T-cell (primary cell): ENCODE measurements around the gene MIGA2. TPM values are rescaled to one million over a fixed set of nuclear protein-coding genes. Genes with fewer than 3 reads are reported as not detected.
A peak's percentile ranks its signal among the peaks of the same experiment; 100 is the strongest.

Experiments used
- ATAC-seq, 4 experiments: fragments of 200-7000 bp in 3 of 4; fragments of 150-1000 bp in 1 of 4; cut with Tn5 transposase; replicated peaks in 1 of 4; 1 replicate in 3 of 4; 2 replicates in 1 of 4; pipeline ENCODE4 v1.10.0; 2021; ENCODE audit warnings: moderate library complexity in 3 of 4, mild to moderate bottlenecking in 2 of 4, moderate number of reproducible peaks in 1 of 4
- CTCF ChIA-PET, 2 donors: fragments of 300-600 bp; sonication (Branson Sonifier 250); formaldehyde crosslinking; loops; one replicate each; lab custom pipeline; 2022; ENCODE audit warnings: antibody characterized with exemption in 2 of 2; lab: Charles Lee
- POLR2A ChIA-PET, 2 donors: fragments of 300-600 bp; sonication (Branson Sonifier 250); formaldehyde crosslinking; loops; one replicate each; lab custom pipeline; 2022; ENCODE audit warnings: antibody characterized with exemption in 2 of 2; lab: Charles Lee
- DNase-seq, 35 experiments: peaks; one replicate each; pipeline versions ENCODE4 v3.0.0 to v3.0.0-alpha.2; 2013 to 2023
- H3K27ac ChIP-seq: one replicate; pipeline ENCODE4 v1.5.1; 2013; ENCODE audit warnings: low read length
- H3K27me3 ChIP-seq, 2 experiments: replicated peaks in 1 of 2; 1 replicate in 1 of 2; 2 replicates in 1 of 2; pipeline versions ENCODE4 v1.6.1 to v1.7.0; 2013; ENCODE audit warnings: low read length in 1 of 2, mixed read lengths in 1 of 2; ENCODE audit not compliant: control insufficient read depth in 2 of 2, insufficient read depth in 2 of 2; ENCODE audit errors: extremely low read depth in 1 of 2
- H3K36me3 ChIP-seq, 2 donors: 1 replicate in 1 of 2; 2 replicates in 1 of 2; pipeline versions ENCODE4 v1.6.1 to v1.7.0; 2013; ENCODE audit warnings: low read length in 1 of 2; ENCODE audit not compliant: control insufficient read depth in 2 of 2, insufficient read depth in 1 of 2; ENCODE audit errors: extremely low read depth in 1 of 2
- H3K4me1 ChIP-seq, 2 experiments: 1 replicate in 1 of 2; 2 replicates in 1 of 2; pipeline versions ENCODE4 v1.6.1 to v1.7.0; 2013; ENCODE audit warnings: low read length in 2 of 2, mixed read lengths in 1 of 2; ENCODE audit not compliant: insufficient read depth in 2 of 2, control insufficient read depth in 1 of 2; ENCODE audit errors: extremely low read depth in 1 of 2
- H3K4me3 ChIP-seq, 2 donors: 1 replicate in 1 of 2; 2 replicates in 1 of 2; pipeline versions ENCODE4 v1.5.1 to v1.7.0; 2013; ENCODE audit warnings: mild to moderate bottlenecking in 2 of 2, low read length in 1 of 2, moderate library complexity in 1 of 2; ENCODE audit not compliant: control insufficient read depth in 1 of 2; ENCODE audit errors: extremely low read depth in 1 of 2
- H3K9me3 ChIP-seq: 2 replicates; pipeline ENCODE4 v1.7.0; 2013
- H3K27ac Mint-ChIP-seq, 2 donors: one replicate each; pipeline ENCODE4 v1.8.0; 2020 to 2021; ENCODE audit warnings: mild to moderate bottlenecking in 2 of 2, mixed read lengths in 2 of 2
- H3K27me3 Mint-ChIP-seq, 2 donors: one replicate each; pipeline ENCODE4 v1.8.0; 2021 to 2022; ENCODE audit warnings: mixed read lengths in 2 of 2
- H3K36me3 Mint-ChIP-seq: one replicate; pipeline ENCODE4 v1.8.0; 2021; ENCODE audit warnings: mixed read lengths
- H3K4me1 Mint-ChIP-seq, 3 donors: one replicate each; pipeline ENCODE4 v1.8.0; 2020 to 2022; ENCODE audit warnings: mixed read lengths in 3 of 3, mild to moderate bottlenecking in 1 of 3
- H3K4me3 Mint-ChIP-seq, 3 donors: one replicate each; pipeline ENCODE4 v1.8.0; 2020 to 2022; ENCODE audit warnings: mild to moderate bottlenecking in 3 of 3, mixed read lengths in 3 of 3, moderate library complexity in 3 of 3
- H3K9me3 Mint-ChIP-seq, 3 donors: one replicate each; pipeline ENCODE4 v1.8.0; 2020 to 2022; ENCODE audit warnings: mixed read lengths in 3 of 3
- WGBS: methylation state at CpG from one replicate; pipeline ENCODE4 v1.1.5; 2013; ENCODE audit warnings: missing lambda C conversion rate; ENCODE audit not compliant: insufficient coverage; 5-methylcytosine and 5-hydroxymethylcytosine counted together
- total RNA-seq, 35 experiments: library from RNA in 6 of 35; stranded (reverse) in 6 of 35; fragments of 120-200 nt in 1 of 35; gene quantifications; one replicate each; pipeline versions ENCODE4 v1.2.1 to v1.2.4 and lab custom pipeline; 2013 to 2026

MIGA2 gene
- total RNA-seq, 5 donors from 2014 or later (not counting 1 experiment from before 2014, with no cell fraction given), result 60.8 to 95.7 (median 83.4) TPM

DNA sequence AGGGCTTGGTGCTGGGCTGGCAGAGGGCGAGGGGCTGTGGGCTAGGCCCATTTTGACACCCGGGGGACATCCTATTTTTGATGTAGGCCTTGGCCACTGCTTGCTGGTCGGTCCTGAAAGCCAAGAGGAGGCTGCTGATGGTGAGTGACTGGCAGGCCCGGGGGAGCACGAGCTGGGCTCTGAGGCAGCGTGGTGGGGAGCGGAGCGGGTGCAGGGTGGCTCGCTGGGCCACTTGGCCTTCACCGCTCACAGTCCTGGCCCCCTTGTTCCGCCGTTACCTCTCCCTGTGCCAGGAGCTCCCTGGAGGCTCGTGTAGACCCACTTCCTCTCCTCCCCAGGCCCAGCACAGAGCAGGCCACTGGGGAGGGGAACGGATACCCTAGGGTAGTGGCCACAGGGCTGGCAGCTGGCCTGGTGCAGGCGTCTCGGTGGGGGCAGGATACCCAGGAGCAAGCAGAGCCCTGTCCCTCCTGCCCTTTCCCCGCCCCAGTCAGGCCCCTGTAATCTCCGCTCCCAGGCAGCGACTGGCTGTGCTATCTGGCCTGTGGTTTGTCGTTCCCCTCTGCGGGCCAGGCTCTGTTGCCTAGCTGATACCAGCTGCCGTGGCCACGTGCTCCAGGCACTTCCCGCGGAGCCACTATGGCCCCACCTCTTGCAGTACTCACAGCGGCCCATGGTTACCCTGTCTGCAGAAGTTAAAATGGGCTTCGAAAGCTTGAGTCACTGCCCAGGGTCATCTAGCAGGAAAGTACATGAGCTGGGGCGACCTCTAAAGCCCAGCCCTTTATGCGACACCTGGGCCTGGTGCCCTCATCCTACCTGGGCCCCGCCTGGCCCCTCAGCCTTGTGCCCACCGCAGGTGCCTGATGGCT lies 32.8 kb downstream of the MIGA2 start:
- CTCF ChIA-PET, result no interaction called here
- Histone ChIP-seq H3K4me3 (peak overlapping the region; percentile 10 to 17), H3K27ac (peak overlapping the region; percentile 73), H3K9me3 (no peaks in the 10 kb centered on the region), H3K36me3 (peaks cover 0 to 30% of the 10 kb centered on the region in 2 donors), H3K4me1 (peaks cover 32 to 62% of the 10 kb centered on the region in 2 experiments), H3K27me3 (no peaks in the 10 kb centered on the region)
- POLR2A ChIA-PET, result no interaction called here
- no peaks in the 10 kb centered on the region for H3K27me3 Mint-ChIP-seq
- ATAC-seq, result peak; percentile 89 to 95 (median 92)
- peaks cover 3% of the 10 kb centered on the region for H3K36me3 Mint-ChIP-seq
- H3K9me3 Mint-ChIP-seq, result no peaks in the 10 kb centered on the region
- H3K4me1 Mint-ChIP-seq, result peaks cover 29 to 48% (median 38%) of the 10 kb centered on the region in 3 donors
- WGBS, result 41% methylated on average over 26 of the region's 31 CpGs
- peak; percentile 34 to 79 (median 59) for DNase-seq
- H3K4me3 Mint-ChIP-seq, result peak overlapping the region; percentile 6 to 75 (median 32)
- H3K27ac Mint-ChIP-seq, result peak overlapping the region; percentile 88 to 93

DNA sequence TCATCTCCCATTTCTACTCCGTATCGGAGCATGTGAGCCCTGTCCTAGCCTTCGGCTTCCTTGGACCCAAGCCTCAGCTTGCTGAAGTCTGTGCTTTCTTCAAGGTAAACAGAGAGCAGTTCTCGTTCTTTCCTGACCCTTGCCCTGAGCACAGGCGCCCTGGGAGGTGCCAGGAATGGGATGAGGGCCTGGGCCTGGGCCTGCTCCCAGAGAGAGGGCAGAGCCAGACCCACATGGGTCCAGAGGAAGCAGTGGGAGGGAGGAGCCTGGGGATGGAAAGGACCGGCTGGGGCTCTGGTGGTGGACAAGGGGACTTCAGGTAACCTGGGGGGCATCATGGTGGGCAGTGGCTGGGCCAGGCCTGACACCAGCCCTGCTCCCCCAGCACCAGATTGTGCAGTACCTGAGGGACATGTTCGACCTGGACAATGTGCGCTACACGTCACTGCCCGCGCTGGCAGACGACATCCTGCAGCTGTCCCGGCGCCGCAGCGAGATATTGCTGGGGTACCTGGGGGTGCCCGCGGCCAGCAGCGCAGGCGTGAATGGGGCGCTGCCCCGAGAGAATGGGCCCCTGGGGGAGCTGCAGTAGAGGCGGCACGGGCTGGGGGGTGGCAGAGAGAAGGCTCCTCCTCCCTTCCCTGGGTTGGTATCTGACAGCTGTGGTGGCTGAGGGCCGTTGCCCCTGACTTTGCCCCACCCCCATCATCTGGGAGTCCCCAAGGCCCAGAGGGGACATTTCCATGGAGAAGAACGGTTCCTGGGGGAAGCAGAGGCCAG lies 33.6 kb downstream of the MIGA2 start:
- H3K4me3 ChIP-seq, result peak overlapping the region in 1 of 2 donors; percentile 17
- H3K36me3 ChIP-seq, result peaks cover 0 to 23% of the 10 kb centered on the region in 2 donors
- Mint-ChIP-seq H3K27ac (peak overlapping the region; percentile 82 to 88), H3K4me1 (peaks cover 29 to 52% (median 42%) of the 10 kb centered on the region in 3 donors), H3K36me3 (no peaks in the 10 kb centered on the region), H3K27me3 (no peaks in the 10 kb centered on the region), H3K4me3 (peak overlapping the region in 1 of 3 donors; percentile 75), H3K9me3 (no peaks in the 10 kb centered on the region)
- POLR2A ChIA-PET, result no interaction called here
- DNase-seq (no peak), ATAC-seq (no peak)
- no peaks in the 10 kb centered on the region for H3K27me3 ChIP-seq
- peak overlapping the region; percentile 73 for H3K27ac ChIP-seq
- CTCF ChIA-PET, result no interaction called here
- no peaks in the 10 kb centered on the region for H3K9me3 ChIP-seq
- H3K4me1 ChIP-seq, result peaks cover 33 to 65% of the 10 kb centered on the region in 2 experiments
- WGBS, result 98% methylated on average over 12 of the region's 26 CpGs

DNA sequence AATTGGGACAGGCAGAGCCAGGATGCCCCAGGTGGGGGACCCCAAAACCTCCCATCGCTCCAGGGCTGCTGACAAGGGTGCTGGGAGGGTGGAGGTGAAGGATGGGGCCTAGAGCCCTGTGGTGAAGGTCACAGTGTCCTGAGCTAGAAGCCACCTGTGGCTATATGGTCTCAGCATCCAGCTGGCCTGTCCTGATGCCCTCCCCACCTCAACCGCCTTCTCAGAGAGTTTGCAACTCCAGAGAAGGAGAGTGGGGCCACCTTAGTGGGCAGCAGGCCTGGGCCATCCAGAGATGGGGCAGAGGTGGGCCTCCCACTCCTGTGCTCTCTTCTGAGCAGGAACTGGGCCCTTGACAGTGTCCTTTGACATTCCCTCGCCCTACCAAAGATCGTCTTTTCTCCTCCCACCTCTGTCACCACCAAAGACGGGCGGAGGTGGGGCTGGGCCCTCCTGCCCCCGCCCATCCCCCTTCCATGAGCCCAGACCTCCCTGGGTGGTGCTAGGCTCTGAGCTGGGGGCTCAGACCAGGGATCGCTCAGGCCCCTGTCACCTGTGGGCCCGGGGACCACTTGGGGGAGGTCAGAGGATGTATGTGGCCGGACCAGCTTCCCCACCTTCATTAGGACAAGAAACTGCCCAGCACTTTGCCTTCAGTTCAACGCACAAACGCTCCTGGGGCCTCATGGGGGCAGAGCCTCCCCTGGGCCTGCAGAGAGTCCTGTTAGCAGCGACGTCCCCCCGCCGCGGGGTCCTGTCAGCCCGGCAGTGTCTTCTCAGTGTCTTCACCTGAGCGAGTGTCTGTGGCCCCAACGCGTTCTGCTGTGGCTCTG lies 34.5 kb downstream of the MIGA2 start:
- H3K4me3 Mint-ChIP-seq, result peak overlapping the region in 1 of 3 donors; percentile 15
- Histone ChIP-seq H3K4me3 (no peak overlapping the region), H3K9me3 (no peaks in the 10 kb centered on the region), H3K27me3 (no peaks in the 10 kb centered on the region), H3K27ac (peak overlapping the region; percentile 38), H3K36me3 (peaks cover 0 to 17% of the 10 kb centered on the region in 2 donors), H3K4me1 (peaks cover 33 to 65% of the 10 kb centered on the region in 2 experiments)
- H3K27me3 Mint-ChIP-seq, result no peaks in the 10 kb centered on the region
- H3K36me3 Mint-ChIP-seq, result no peaks in the 10 kb centered on the region
- H3K4me1 Mint-ChIP-seq, result peaks cover 29 to 52% (median 42%) of the 10 kb centered on the region in 3 donors
- ChIA-PET CTCF (no interaction called here), POLR2A (no interaction called here)
- WGBS, result 88% methylated on average over 12 of the region's 21 CpGs
- ATAC-seq (no peak), DNase-seq (no peak)
- peak overlapping the region; percentile 46 to 58 for H3K27ac Mint-ChIP-seq
- no peaks in the 10 kb centered on the region for H3K9me3 Mint-ChIP-seq

DNA sequence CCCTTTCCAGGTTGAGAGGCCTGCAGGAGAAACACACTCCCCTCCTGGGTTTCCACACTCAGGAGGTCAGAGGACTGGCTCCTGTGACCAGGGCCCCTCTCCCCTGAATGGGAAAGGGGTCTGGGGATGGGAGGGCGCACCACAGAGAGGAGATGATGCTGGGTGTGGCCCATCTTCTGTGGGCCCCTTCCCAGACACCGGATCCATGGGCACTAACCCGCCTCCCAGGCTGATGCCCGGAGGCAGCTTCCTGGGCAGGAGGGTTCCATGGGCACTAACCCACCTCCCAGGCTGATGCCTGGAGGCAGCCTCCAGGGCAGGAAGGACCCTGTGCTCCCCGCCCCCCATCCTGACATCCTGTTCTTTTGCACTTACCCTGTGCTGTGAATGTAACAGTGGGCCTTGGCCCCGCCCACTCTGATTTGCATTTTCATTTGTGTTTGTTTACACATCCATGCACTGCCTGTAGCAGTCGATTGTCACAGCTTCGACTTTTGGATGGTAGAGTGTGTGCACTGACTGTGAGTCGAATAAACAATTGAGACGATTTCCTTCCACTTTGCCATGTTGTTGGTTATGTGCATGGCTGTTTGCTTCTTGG lies 35.2 kb downstream of the MIGA2 start:
- H3K4me1 Mint-ChIP-seq, result peaks cover 29 to 52% (median 42%) of the 10 kb centered on the region in 3 donors
- H3K36me3 Mint-ChIP-seq, result no peaks in the 10 kb centered on the region
- ChIA-PET POLR2A (no interaction called here), CTCF (interaction anchor here in 1 of 2 donors (1.1 kb wide), 1 partner anchor 9 kb away, joined by 3 read pairs; the partner anchor contains the start of gene DOLPP1)
- ATAC-seq (peak in 3 of 4 experiments; percentile 19 to 36 (median 32)), DNase-seq (peak in 28 of 35 experiments; percentile 28 to 75 (median 45))
- Histone ChIP-seq H3K4me3 (no peak overlapping the region), H3K4me1 (peaks cover 33 to 65% of the 10 kb centered on the region in 2 experiments), H3K9me3 (no peaks in the 10 kb centered on the region), H3K27ac (peak overlapping the region; percentile 38), H3K36me3 (peaks cover 0 to 14% of the 10 kb centered on the region in 2 donors), H3K27me3 (no peaks in the 10 kb centered on the region)
- peak overlapping the region; percentile 37 to 59 for H3K27ac Mint-ChIP-seq
- no peak overlapping the region for H3K4me3 Mint-ChIP-seq
- H3K9me3 Mint-ChIP-seq, result no peaks in the 10 kb centered on the region
- 51% methylated on average over 7 of the region's 10 CpGs for WGBS
- no peaks in the 10 kb centered on the region for H3K27me3 Mint-ChIP-seq

DNA sequence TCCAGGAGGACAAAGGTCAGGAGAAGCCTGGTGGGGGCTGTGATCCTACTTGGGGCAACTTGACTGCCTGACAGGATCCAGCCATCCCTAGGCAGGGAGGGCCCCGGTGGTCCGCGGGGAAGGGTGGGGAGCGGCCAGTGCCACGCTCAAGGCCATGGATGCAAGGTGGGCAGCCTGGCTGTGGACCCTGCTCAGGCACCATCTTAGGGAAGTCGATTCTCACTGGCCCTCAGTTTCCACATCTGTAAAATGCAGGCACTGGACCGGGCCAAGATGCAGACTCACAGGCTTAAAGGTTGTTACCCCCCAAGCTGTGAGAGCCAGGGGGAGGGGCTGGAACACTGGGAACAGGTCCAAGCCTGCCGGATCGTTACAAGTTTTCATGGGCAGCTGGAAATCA lies 35.7 kb downstream of the MIGA2 start:
- peaks cover 33 to 65% of the 10 kb centered on the region in 2 experiments for H3K4me1 ChIP-seq
- no peaks in the 10 kb centered on the region for H3K27me3 Mint-ChIP-seq
- CTCF ChIA-PET, result interaction anchor here in 1 of 2 donors (1.1 kb wide), 1 partner anchor 9 kb away, joined by 3 read pairs; the partner anchor contains the start of gene DOLPP1

More for the DNA sequence above, 35.7 kb downstream of the MIGA2 start:
- Mint-ChIP-seq H3K4me1 (peaks cover 29 to 52% (median 42%) of the 10 kb centered on the region in 3 donors), H3K27ac (peak overlapping the region; percentile 37 to 59), H3K9me3 (no peaks in the 10 kb centered on the region), H3K4me3 (no peak overlapping the region), H3K36me3 (no peaks in the 10 kb centered on the region)
- H3K9me3 ChIP-seq, result no peaks in the 10 kb centered on the region
- no peak for DNase-seq
- 84% methylated on average over 5 of the region's 9 CpGs for WGBS
- POLR2A ChIA-PET, result no interaction called here
- no peak for ATAC-seq
- peaks cover 0 to 14% of the 10 kb centered on the region in 2 donors for H3K36me3 ChIP-seq
- H3K27me3 ChIP-seq, result no peaks in the 10 kb centered on the region
- H3K27ac ChIP-seq, result peak overlapping the region; percentile 38
- no peak overlapping the region for H3K4me3 ChIP-seq
